Measurements from ENCODE around the gene KY. TPM values are rescaled to one million over a fixed set of nuclear protein-coding genes. Genes with fewer than 3 reads are reported as not detected.
A peak's percentile ranks its signal among the peaks of the same experiment; 100 is the strongest.

The KY gene
- polyA plus RNA-seq, 10 donors, result 23.1 to 71.1 (median 49.3) TPM

DNA sequence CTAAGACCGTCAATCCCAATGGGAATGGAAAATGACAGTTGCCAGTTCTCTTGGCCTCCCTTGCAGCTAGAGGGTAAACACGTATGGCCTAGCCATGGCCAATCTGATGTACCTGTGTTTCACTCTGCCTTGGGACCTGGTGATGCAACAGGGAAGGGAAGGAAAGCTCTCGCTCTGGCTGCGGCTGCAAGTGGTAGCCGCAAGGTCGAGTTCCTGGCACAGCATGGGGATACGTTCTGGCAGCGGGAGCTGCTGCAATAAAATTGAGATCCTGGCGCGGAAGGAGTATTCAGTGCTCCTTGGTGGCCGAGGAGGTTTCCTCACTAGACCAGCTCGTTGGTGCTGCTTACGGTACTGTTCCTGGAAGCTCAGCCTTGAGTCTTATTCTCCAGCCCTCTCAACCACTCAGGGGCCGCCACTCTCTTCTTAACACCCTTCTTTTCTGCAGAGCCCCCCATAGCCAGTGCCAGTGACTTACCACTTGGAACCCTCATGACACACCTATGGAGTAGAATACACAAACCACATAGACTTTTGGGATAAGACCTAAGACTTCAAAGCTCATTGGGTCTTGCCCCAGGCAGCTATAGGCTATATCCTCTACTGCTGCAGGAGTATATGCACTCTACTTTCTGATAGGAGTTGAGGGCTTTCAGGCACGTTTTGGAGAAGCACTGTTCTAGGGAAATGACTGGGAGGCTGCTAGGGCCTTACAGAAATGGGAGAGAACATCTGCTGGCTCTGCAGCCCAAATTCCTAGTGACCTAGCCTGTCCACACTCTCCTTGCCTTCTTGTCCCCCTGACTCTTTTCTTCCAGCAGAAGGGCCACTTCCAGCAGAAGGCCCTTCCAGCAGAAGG, 2.7 kb downstream of the KY start:
- no peak for DNase-seq

DNA sequence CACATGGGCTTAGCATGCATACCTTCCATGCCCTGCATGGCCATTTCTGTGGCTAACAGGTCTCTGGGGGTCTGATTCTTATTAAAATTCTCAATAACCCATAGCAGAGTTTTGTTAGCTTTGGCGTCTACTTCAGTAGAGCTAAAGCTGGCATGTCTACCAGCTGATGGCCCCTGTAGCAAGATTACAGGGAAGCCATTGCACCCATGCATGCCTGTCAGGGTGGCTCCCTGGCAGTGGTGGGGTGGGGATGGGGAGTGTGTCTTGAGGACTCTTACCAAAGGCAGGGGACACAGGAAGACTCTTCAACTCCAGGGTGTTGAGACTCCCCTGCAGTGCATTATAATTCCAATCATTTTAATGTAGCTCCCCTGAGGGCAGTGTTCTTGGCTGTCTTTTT, 4.7 kb downstream of the KY start:
- DNase-seq, result no peak

DNA sequence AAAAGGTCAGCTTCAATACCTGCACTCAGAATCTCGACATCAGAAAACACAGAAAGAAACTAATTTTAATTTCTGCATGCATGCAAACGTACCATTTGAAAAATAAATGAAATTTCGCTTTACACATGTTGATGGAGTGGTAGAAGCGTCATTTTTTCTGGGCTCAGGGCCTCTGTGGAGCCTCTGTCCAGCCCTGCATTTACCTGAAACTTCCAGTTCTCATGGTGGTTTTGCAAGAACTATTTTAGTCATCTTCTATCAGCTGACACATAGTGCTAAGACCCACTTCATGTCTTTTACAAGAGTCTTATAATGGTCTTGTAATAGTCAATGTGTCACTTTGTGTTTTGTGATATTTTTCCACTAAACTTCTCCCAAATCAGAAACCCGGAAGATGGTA, 5.3 kb downstream of the KY start:
- DNase-seq, result no peak

DNA sequence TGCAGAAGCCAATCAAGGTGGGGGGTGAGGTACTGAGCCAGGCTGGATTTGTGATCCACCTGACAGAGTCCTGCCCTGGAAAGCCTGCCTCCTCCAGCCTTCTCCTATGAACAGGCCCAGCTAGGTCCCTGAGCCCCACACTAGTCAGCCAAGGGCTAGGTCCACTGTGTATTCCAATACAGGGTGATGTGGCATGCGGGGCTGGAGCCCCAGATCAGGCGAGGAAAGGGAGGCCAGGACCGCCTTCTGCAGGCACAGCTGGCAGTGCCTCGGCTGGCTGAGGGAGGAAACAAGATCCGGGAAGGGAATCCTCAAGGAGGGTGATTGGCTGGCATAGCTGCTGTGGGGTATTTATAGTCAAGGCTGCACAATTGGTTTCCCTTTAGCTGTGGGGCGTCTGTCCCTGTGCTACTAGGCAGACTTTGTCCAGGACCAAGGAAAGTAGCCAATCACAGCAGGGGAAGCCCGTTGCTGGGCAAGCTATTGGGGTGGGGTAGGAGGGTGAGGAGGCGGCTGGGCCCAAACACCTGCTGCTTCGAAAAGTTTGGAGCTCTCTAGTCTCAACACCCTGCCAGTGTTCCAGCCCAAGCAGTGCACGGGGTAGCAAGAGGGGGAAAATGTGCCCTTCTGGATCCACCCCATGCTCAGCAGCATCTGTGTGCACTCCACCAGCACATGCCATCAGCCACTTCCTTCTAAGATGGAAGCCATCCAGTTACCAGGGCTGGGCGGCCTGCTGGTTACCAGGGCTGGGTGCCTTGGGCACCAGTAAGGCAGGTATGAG, 5.9 kb downstream of the KY start:
- DNase-seq, result peak; percentile 74 to 76 (median 74)

DNA sequence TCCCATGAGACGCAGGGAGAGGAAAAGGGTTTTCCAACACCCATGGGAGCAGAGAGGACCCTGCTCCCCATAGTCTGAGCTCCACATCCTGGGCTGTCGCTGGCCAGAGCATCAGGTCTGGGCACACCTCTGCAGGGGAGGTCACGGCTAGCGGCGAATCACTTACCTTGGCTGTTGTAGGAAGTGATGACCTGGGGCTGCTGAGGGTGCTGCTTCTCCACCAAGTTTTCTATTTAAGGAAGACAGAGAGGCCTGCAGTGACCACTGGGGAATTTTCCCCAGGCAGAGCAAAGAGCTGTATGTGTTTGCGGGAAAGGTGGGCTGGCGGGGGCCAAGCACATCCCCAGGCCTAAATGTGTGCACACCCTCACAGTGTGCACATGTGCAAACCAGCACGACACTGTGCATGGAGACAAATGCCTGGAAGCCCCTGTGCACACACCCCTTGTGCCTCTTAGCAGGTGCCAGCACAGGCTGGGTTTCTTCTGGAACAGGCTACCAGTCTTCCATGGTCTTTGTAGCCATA, 7.6 kb downstream of the KY start:
- DNase-seq, result no peak

DNA sequence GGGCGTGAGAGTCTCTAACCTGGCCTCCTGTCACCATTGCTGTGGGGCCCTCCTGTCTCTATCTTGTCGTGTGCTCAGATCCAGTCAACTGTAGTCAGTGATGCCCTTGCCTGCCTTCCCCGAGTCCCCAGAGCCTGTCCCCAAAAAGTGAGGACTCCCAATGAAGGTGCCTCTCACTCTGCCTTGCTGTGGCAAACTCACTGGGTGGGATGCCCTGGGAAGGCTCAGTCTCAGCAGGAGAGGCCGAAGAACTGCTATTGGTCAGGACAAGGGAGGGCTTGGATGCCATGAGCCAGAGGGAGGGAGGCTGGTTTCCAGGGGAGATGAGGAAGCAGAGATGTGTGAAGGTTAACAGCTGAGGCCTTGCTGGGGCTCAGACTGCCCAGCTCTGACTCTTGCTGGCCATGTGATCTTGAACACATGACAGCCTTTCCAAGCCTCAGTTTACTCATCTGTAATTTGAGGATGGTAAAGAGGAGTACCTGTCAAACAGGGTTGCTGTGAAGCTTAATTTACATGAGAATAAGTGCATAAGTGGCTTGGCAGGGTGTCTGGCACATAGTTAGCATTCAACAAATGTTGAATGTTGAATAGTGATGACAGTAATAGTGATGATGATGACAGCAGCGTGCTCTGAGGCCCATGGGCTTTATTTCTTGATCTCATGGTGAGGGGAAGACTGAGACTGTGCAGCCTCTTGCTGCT, 8.2 kb downstream of the KY start:
- no peak for DNase-seq

DNA sequence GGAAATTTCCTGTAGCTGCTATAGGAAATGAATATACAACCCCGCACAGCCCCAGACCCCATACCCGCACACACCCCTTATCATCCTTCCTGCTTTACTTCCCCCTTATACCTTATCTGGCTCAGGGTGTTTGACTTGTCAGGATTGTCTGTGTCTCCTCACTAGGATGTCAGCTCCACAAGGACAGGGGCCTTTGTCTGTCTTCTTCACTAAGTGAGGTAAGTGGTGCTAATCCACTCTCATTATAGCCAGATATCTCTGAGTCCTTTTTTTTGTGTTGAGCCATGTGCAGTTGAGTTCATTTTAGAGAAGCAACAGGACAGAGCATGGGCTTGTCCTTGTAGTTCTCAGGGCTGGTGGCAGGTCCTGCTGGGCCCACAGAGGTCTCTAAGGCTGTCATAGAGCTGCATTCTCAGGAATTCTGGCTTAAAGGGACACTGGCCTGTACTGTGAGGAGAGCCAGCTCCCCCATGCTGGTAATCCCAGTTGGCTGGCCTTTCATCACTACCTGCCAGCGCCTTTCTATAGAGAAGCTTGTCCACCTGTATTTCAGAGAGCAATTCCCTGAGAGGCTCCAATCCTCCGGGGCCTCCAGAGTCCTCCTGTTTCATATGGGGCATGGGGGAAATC, 9.0 kb downstream of the KY start:
- no peak for DNase-seq

DNA sequence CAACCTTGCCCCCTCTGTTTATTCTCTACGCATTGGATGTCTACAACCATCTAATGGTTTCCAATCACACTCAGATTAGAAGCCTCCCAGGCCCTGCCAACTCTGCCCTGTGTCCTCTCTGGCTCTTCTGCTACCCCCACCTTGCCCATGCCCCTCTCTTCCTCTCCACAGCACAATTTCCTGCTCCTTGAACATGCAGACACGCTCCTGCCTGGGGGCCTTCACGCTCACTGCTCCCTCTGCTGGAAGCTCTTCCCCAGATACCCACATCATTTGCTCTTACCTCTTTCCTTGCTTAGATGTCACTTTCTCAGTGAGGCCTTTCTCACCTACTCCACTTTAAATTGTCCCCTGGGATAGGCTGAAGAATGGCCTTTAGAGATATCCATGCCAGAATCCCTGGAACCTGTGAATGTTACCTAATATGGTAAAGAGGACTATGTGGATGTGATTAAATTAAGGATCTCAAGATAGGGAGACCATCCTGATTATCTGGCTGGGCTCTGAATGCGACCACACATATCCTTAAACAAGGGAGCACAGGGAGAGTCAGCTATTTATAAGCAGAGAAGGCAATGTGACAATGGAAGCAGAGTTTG, 9.9 kb downstream of the KY start:
- peak in 1 of 3 donors; percentile 36 for DNase-seq

DNA sequence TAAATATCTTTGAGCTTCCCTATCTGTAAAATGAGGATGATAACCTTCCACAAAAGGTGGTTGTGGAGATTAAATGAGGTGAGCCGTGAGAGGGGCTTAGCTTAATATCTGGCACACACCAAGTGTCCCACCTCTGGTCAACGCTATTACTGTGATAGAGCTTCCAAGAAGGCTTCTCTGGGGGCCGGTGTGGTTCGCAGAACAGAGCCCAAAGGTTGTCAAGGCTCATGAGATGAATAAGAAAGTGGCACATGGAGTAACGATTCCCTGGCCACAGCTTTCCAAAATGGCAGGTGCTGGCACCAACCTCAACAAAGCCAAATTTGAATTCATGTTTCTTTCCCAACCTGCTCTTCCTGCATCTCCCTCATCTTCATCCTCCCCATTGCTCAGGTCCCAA, 10.4 kb downstream of the KY start:
- DNase-seq, result no peak

DNA sequence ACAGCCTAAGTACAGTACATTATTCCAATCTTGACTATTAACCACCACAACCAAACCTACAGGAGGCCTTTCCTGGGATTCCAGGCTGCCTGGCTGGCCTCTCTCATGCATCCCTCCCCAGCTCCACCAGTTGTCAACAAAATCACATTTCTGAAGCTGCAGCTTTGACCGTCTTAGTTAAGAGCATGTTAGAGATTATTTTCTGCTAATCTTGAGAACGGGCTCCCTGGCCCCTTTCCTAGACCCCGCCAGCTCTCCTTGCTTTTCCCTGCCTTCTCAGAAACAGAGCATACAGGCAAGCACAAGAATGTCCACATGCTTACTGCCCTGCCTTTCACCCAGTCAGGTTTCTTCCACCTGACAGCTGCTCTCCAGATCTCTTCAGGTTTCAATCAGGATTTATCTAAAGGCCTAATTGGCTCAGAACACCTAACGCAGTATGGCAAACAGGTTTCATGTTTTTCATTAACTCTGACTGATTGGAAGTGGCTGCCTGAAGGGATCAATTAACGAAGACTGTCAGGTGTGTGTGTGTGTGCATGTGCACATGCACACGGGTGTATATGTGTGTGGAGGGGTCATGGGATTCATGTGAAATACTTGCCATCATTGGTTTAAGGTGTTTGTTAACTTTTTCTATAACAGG, 12.3 kb downstream of the KY start:
- no peak for DNase-seq

DNA sequence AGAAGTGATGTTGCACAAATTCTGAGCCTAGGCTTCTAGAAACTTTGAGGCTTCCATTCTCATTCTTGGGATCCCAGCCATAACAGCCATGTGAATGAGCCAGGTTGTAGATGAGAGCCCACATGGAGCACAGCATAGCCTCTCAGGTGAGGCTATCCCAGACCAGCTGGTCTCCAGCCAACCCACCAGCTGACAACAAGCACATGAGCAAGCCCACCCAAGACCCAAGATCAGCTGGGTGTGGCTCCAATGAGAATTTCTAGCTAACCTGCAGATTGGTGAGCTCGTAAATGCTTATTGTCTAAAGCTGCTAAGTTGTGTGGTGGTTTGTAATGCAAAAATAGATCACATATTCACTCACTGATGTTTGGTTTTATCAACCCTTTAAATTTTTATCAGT, 14.4 kb downstream of the KY start:
- DNase-seq, result no peak

DNA sequence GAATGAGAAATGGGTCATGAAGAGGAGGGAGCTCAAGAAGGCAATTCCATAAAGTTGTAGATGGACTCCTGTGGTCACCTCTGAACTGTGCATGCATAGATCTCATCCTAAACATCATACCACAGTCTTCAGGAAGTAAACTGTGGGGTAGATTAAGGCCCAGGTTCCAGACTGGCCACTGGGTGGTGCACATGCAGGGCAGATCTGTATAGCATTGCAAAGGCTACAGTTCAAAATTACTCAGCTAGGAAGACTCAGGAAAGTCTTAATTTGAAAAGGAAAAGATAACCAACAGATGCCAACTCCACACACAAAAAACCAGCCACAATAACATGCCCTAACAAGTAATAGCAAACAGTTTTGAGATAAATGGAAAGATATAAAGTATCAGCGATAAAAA, 20.3 kb downstream of the KY start:
- DNase-seq, result no peak

DNA sequence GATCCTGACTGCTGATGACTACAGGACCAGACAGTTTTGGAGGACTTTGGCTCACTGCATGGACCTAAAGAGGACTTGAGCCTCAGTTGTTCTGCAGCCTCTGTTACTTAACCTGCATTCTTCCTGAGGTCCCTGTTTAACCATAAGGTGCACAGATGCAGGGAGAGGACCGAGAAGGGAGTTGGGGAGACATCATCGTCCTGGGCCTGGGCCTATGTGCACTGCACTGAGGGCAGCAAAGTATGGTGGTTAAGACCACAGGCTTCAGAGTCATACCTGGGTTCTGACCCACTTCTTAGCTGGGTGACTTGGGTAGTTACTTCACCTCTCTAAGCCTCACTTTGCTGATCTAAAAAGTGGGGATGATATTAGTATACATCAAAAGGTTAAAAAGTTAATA, 21.9 kb downstream of the KY start:
- no peak for DNase-seq

DNA sequence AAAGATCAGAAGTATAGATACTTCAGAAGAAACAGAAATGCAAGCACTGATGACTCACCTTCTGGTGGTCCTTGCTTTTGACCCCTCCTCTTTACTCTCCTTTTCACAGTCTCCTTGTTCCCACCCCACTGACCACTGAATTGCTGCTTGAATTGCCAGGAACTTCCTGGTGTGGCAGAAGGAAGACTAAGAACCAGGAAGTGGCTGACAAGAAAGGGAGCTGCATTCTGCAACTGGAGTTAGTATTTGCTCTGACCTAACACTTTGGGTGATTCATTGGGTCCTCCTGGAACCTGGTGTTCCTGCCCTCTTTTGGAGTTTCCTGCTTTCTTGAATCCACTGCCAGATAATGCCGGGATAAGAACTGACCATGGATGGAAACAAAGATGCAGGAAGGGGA, 23.0 kb downstream of the KY start:
- no peak for DNase-seq

DNA sequence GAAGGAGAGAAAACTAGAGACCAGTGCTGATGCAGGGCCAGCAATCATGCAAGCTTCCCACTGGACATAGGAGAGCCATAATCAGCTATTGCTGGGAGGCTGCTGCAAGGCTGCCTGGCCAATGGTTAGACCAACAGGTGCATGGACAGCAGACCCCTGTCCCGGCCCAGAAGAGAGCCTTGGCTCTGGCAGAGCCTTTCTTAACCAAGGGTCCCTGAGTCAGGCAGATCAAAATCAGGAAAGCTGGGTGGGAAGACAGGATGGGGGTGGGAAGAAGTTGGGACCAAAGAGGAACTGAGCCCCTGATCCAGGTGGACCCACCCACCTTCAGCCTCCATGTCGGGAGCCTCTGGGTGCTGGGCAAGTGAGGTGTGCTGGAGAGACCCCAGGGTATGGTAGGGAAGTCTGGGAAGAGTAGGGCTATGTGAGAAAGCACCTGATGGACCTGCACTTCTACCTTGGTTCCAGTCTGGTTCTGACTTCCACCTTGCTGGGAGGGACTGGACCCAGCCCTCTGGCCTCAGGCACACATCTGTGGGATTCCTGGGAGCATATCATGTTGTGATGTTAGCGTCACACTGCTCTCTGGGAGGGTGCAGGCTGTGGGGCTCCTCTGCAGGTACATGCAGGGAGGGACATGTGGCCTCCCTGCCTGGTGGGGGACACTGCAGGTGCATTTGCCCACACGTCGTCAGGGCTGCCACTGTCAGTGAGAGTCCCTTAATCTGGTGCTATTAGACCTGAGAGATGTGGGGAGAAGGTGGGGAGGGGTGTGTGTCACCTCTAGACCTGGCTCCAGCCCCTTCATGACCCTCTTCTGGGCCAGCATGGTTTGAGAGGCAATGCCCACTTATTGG, 24.7 kb downstream of the KY start:
- DNase-seq, result no peak

DNA sequence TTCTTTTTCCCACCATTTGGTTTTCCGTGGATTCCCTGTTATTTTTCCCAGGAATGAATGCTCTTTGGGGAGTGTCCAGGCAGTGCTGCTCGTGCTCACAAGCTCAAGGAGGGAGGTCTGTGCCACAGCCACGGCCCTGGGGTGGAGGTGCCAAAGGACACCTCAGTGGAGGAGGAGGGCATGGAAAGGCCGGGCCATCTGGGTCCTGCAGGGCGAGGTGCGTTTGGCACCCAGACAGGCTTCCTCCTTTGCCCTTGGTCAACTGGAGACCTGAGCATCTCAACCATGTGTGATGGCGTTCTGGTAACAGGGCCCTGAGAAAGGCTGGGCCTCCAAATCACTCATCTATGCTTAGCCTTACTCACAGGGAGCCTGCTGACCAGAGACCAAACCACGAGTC, 25.4 kb downstream of the KY start:
- DNase-seq, result no peak

DNA sequence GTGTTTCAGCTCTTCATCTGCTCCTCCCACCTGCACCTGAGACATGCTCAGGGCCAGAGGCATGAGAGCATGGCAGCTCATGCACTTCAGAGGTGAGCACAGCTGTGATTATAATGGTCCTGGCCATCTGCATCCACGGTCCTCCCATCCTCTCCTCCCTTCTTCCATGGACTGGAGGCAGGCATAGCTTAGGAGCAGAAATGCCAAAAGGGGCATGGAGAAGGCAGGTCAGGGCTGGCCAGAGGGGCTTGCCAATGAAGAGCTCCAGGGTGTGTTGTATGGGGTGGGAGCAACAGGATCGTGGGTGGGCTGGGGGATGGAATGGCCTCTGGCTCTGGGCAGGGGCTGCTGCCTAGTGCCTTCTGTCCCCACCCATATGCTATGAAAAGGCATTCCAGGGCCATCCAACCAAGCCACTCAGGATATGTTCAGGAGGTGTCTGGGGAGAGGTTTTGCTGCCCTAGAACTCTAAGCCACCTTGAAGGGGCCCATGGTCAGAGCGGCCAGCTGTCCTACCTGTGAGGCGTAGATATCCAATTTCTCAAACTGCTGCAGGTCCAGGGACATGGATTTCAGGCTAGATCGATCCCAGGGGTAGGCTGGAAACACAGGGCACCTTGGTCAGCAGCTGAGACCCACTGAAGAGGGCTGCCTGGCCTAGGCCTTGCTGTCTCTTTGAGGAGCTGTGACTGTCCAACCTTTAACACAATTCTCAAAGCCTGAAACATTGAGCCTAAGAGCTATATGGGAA, 26.1 kb downstream of the KY start:
- no peak for DNase-seq

DNA sequence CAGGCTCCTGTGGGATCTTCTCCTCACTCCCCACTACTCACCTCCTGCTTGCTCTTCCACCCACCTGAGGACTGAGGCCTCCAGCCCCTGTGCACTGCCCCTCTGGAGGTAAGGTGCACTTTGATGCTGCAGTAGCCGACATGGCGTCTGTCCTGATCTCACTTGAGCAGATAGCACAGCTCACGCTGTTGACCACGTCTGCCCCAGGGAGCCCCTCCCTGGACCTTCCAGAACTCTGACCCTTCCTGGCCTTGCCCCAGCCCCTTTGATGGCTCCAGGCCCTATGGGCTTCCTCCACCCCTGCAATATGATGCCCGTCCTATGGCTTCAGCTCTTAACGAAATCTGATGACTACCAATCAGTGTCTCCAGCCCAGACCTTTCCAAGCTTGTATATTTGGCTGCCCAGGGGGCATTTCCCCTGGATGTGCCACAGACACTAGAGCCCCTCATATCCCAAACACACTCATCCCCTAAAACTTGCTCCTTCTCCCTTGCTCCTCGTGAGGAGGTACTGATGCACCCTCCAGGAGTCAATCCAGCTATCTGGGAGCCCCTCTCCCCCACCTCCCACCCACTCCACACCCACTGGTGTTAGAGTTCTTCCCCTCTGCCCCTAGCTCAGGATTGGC, 27.1 kb downstream of the KY start:
- DNase-seq, result no peak
